Ovary (tissue), 9 donors: ENCODE measurements around the gene HIVEP1. TPM values are rescaled to one million over a fixed set of nuclear protein-coding genes. Genes with fewer than 3 reads are reported as not detected.

ENCODE experiments used
- DNase-seq, 5 donors: peaks; one replicate each; pipeline ENCODE4 v3.0.0-alpha.2; 2019 to 2020
- H3K27ac ChIP-seq, 2 donors: fragments of 200-600 bp; one replicate each; pipeline versions ENCODE4 v1.5.1 to v1.8.0; 2019 to 2022
- H3K27me3 ChIP-seq: fragments of 200-600 bp; one replicate; pipeline ENCODE4 v1.8.0; 2022
- H3K36me3 ChIP-seq: fragments of 200-600 bp; sonication (generic); one replicate; pipeline ENCODE4 v1.5.1; 2019
- H3K4me1 ChIP-seq: one replicate; pipeline ENCODE4 v1.8.1; 2013; ENCODE audit warnings: mild to moderate bottlenecking, moderate library complexity; ENCODE audit not compliant: insufficient read depth
- H3K4me3 ChIP-seq: fragments of 200-600 bp; sonication (generic); one replicate; pipeline ENCODE4 v1.5.1; 2017
- H3K9me3 ChIP-seq, 2 donors: fragments of 200-600 bp in 1 of 2; sonication (generic) in 1 of 2; one replicate each; pipeline versions ENCODE4 v1.5.1 to v1.8.1; 2013 to 2019; ENCODE audit warnings: mild to moderate bottlenecking in 1 of 2, moderate library complexity in 1 of 2
- EP300 ChIP-seq: sonication (generic); formaldehyde crosslinking; IDR thresholded peaks from one replicate; pipeline ENCODE4 v1.6.1; 2017; ENCODE audit warnings: antibody characterized with exemption
- POLR2A ChIP-seq: fragments of 450-650 bp; IDR thresholded peaks from one replicate; pipeline ENCODE4 v1.6.1; 2017; ENCODE audit warnings: antibody characterized with exemption, mild to moderate bottlenecking, moderate library complexity
- WGBS, 3 donors: extraction: QIAGEN DNeasy Blood & Tissue Kit in 1 of 3; methylation state at CpG; one replicate each; pipeline versions ENCODE4 v1.1.5 to v1.1.7; 2013 to 2017; 5-methylcytosine and 5-hydroxymethylcytosine counted together
- intact Hi-C, 4 donors: fragments of 100-400 bp; cut with DNase I; formaldehyde crosslinking; loops; one replicate each; pipeline versions ENCODE4 v1.11.0 to v1.15.1; 2022 to 2023
- polyA plus RNA-seq, 2 donors: library from polyadenylated mRNA; stranded (reverse); fragments of 200-250 nt in 1 of 2; fragments of 350-450 nt in 1 of 2; fragmentation: Illumina TruSeq in 1 of 2; extraction: RNeasy Lipid Tissue Mini Kit (QIAGEN cat#74804) in 1 of 2; gene quantifications; one replicate each; pipeline ENCODE4 v1.2.3, GENCODE V29; 2013 to 2014
- total RNA-seq, 7 donors: library from RNA; depleted of rRNA in 2 of 7; stranded (reverse); fragments of >200 nt in 2 of 7; fragmentation: NEBNext Ultra II Directional in 3 of 7; extraction: Animal tissue kit (Norgen Biotek cat#: 25700) in 3 of 7; gene quantifications; one replicate each; pipeline versions ENCODE4 v1.1.0 to v1.2.4, GENCODE V29; 2016 to 2023
- TF ChIP-seq, protein P1 (sequence below), 3 donors: fragments of 450-650 bp in 2 of 3; fragments of 200-600 bp in 1 of 3; IDR thresholded peaks; one replicate each; pipeline versions ENCODE4 v1.5.1 to v1.8.0; 2016 to 2022; ENCODE audit warnings: antibody characterized with exemption in 3 of 3, mild to moderate bottlenecking in 1 of 3
- donor health status: DM: no; HTN: no; CAD: no; lungs with moderate emphysema.
- donor health status: DM: no; HTN: no; CAD: no.
- donor health status: Bipolar disorder and iron deficiency.
- donor health status: DM: yes; HTN: yes; CAD: no.
- donor health status: DM: no; HTN: no; CAD: no.
- donor health status: DM: yes; HTN: yes; CAD: no.

HIVEP1 gene
- total and polyA plus RNA-seq, 9 donors, result 11.9 to 45.0 (median 27.0) TPM

DNA sequence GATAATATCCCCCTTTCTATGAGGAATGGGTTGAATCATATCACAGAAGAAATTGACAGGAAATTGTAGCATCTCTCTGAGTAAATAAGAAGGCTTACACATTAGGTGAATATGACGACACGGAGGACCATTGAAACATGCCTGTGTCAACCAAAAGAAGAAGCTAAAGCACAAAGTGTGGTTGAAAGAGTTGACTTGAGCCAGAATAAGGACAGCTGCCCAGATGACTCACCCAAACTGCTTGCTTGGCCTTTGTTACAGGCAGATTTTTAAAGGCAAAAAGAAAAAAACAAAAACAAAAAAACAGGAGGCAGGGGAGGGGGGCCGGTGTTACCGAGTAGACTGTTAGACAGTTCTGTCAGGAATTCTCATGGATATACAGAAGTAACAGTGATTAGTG is 148.2 kb downstream of the HIVEP1 start:
- no peak overlapping the region for H3K4me3 ChIP-seq
- H3K27ac ChIP-seq, result no peak overlapping the region
- no peak for TF ChIP-seq POLR2A
- TF ChIP-seq EP300, result no peak
- TF ChIP-seq, protein P1, sequence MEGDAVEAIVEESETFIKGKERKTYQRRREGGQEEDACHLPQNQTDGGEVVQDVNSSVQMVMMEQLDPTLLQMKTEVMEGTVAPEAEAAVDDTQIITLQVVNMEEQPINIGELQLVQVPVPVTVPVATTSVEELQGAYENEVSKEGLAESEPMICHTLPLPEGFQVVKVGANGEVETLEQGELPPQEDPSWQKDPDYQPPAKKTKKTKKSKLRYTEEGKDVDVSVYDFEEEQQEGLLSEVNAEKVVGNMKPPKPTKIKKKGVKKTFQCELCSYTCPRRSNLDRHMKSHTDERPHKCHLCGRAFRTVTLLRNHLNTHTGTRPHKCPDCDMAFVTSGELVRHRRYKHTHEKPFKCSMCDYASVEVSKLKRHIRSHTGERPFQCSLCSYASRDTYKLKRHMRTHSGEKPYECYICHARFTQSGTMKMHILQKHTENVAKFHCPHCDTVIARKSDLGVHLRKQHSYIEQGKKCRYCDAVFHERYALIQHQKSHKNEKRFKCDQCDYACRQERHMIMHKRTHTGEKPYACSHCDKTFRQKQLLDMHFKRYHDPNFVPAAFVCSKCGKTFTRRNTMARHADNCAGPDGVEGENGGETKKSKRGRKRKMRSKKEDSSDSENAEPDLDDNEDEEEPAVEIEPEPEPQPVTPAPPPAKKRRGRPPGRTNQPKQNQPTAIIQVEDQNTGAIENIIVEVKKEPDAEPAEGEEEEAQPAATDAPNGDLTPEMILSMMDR (IDR thresholded peaks at IDR 0.05), result no peak
- H3K4me1 ChIP-seq, result peaks cover 2% of the 10 kb centered on the region
- 36 to 64% (median 43%) methylated on average over 4 of the region's 4 CpGs for WGBS, 3 donors
- H3K9me3 ChIP-seq, result no peaks in the 10 kb centered on the region
- intact Hi-C loops, result no loop called here
- no peaks in the 10 kb centered on the region for H3K36me3 ChIP-seq
- no peak for DNase-seq
- no peaks in the 10 kb centered on the region for H3K27me3 ChIP-seq

DNA sequence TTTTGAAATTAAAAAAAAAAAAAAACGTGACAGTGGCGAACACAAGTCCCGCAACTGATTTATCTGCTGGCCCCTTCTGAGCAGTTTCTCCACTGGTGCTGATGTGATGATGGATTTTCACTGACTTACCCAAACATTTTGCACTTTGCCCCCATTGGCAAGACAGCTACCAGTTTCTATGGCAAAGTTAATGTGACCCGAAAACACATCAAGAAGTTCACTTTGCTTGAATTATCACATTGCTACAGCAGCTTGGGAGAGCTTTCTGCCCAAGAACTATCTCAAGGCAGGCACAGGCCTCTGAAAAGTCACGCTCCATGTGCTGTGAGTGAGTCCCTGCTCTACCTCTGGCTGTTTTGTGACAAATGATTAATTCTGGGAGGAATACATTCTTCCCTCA is 150.1 kb downstream of the HIVEP1 start:
- WGBS, 3 donors, result 93 to 96% (median 94%) methylated on average over 5 of the region's 5 CpGs
- no peaks in the 10 kb centered on the region for H3K27me3 ChIP-seq
- DNase-seq, result no peak
- no peak overlapping the region for H3K4me3 ChIP-seq
- intact Hi-C loops, result no loop called here
- H3K27ac ChIP-seq, result no peak overlapping the region
- no peaks in the 10 kb centered on the region for H3K36me3 ChIP-seq
- H3K4me1 ChIP-seq, result peaks cover 2% of the 10 kb centered on the region
- no peak for TF ChIP-seq EP300
- no peak for TF ChIP-seq POLR2A
- TF ChIP-seq, protein P1 (IDR thresholded peaks at IDR 0.05), result no peak
- H3K9me3 ChIP-seq, result no peaks in the 10 kb centered on the region

DNA sequence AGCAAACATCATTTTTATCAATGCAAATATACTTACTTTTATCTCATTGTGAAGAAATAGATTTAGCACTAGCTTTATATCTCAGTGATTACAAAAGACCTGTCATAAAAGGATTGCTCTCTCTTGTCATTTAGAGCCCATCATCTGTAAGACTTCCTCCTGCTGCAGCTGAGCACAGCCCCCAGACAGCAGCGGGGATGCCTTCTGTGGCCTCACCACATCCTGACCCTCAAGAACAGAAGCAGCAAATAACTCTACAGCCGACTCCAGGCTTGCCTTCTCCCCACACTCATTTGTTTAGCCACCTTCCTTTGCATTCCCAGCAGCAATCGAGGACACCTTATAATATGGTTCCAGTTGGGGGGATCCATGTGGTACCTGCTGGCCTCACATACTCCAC is 151.0 kb downstream of the HIVEP1 start:
- WGBS, 3 donors, result 78 to 87% (median 85%) methylated on average over 3 of the region's 3 CpGs
- Histone ChIP-seq H3K9me3 (no peaks in the 10 kb centered on the region), H3K27me3 (no peaks in the 10 kb centered on the region), H3K27ac (no peak overlapping the region), H3K4me3 (no peak overlapping the region), H3K4me1 (peaks cover 2% of the 10 kb centered on the region), H3K36me3 (no peaks in the 10 kb centered on the region)
- intact Hi-C loops, result no loop called here
- TF ChIP-seq EP300 (no peak), POLR2A (no peak)
- TF ChIP-seq, protein P1 (IDR thresholded peaks at IDR 0.05), result no peak
- DNase-seq, result no peak

DNA sequence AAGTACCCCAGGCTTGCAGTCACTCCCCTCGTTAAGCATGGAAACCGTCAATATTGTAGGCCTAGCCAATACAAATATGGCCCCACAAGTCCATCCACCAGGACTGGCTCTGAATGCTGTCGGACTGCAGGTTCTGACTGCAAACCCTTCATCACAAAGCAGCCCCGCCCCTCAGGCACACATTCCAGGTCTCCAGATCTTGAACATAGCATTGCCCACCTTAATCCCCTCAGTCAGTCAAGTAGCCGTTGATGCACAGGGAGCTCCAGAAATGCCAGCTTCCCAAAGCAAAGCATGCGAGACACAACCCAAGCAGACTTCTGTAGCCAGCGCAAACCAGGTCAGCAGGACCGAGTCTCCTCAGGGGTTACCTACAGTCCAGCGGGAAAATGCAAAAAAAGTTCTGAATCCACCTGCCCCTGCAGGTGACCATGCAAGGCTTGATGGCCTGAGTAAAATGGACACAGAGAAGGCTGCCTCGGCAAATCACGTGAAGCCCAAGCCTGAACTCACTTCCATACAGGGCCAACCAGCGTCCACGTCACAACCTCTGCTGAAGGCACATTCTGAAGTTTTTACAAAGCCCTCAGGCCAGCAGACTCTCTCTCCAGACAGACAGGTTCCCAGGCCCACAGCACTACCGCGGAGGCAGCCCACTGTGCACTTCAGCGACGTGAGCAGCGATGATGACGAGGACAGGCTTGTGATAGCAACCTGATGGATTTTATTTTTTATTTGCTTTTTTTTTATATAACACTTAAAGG is 151.8 kb downstream of the HIVEP1 start:
- intact Hi-C loops, result no loop called here
- no peaks in the 10 kb centered on the region for H3K27me3 ChIP-seq
- no peak for DNase-seq
- H3K4me3 ChIP-seq, result no peak overlapping the region
- H3K36me3 ChIP-seq, result no peaks in the 10 kb centered on the region
- H3K4me1 ChIP-seq, result peaks cover 2% of the 10 kb centered on the region
- TF ChIP-seq, protein P1 (IDR thresholded peaks at IDR 0.05), result no peak
- no peak for TF ChIP-seq EP300
- no peak for TF ChIP-seq POLR2A
- no peaks in the 10 kb centered on the region for H3K9me3 ChIP-seq
- H3K27ac ChIP-seq, result no peak overlapping the region
- 96 to 97% (median 97%) methylated on average over 19 of the region's 19 CpGs for WGBS, 3 donors
